Osteoblast (primary cell): ENCODE results near the gene PCDH12. TPM values are rescaled to one million over a fixed set of nuclear protein-coding genes. Genes with fewer than 3 reads are reported as not detected.

ENCODE experiments used
- DNase-seq: peaks from one replicate; pipeline ENCODE4 v3.0.0; 2011; ENCODE audit warnings: low spot score, mixed read lengths; ENCODE audit not compliant: insufficient read length; ENCODE audit errors: missing footprints
- H2AFZ ChIP-seq: 2 replicates; pipeline ENCODE4 v1.6.0; 2011; ENCODE audit warnings: mild to moderate bottlenecking, low read length
- H3K27ac ChIP-seq: 2 replicates; pipeline ENCODE4 v1.5.1; 2011; ENCODE audit warnings: mild to moderate bottlenecking, low read depth, low read length, moderate library complexity
- H3K27me3 ChIP-seq: 2 replicates; pipeline ENCODE4 v1.6.0; 2012; ENCODE audit warnings: mild to moderate bottlenecking, control low read depth, inconsistent platforms, low read length, moderate library complexity; ENCODE audit not compliant: insufficient read depth
- H3K36me3 ChIP-seq: 2 replicates; pipeline ENCODE4 v1.5.1; 2011; ENCODE audit warnings: mild to moderate bottlenecking, low read length, control low read depth, moderate library complexity; ENCODE audit not compliant: insufficient read depth
- H3K4me1 ChIP-seq: 2 replicates; pipeline ENCODE4 v1.5.1; 2011; ENCODE audit warnings: mild to moderate bottlenecking, low read length, control low read depth, moderate library complexity; ENCODE audit not compliant: insufficient read depth
- H3K4me2 ChIP-seq: 2 replicates; pipeline ENCODE4 v1.6.0; 2011; ENCODE audit warnings: mild to moderate bottlenecking, low read length; ENCODE audit not compliant: insufficient read depth
- H3K4me3 ChIP-seq: fragments of 200-600 bp; sonication (generic); 3 replicates; pipeline ENCODE4 v1.5.1; 2012; ENCODE audit warnings: mild to moderate bottlenecking, low read length, inconsistent platforms; ENCODE audit not compliant: insufficient read depth
- H3K79me2 ChIP-seq: 2 replicates; pipeline ENCODE4 v1.6.0; 2012; ENCODE audit warnings: mild to moderate bottlenecking, low read length, control low read depth, inconsistent platforms; ENCODE audit not compliant: insufficient read depth
- H3K9me3 ChIP-seq: 2 replicates; pipeline ENCODE4 v1.5.1; 2011; ENCODE audit warnings: low read depth, low read length, control low read depth
- H4K20me1 ChIP-seq: 2 replicates; pipeline ENCODE4 v1.6.0; 2012; ENCODE audit warnings: mild to moderate bottlenecking, low read length, control low read depth; ENCODE audit not compliant: insufficient read depth
- CTCF ChIP-seq: IDR thresholded peaks from 2 replicates; pipeline ENCODE4 v1.5.1; 2011; ENCODE audit warnings: mild to moderate bottlenecking, low read depth, low read length, moderate library complexity; ENCODE audit errors: extremely low read depth
- total RNA-seq: library from RNA; depleted of rRNA; stranded (reverse); fragments of >200 nt; gene quantifications from 2 replicates; pipeline ENCODE4 v1.2.3, GENCODE V29; 2012

The PCDH12 gene
- total RNA-seq, 1 donor, result not detected

GRCh38 chr5:141940695-141941271 lies 17.2 kb downstream of the PCDH12 start:
- peak; percentile 93 for DNase-seq
- TF ChIP-seq CTCF, result peak; percentile 42
- H4K20me1 ChIP-seq, result peaks cover 2% of the 10 kb centered on the region
- peaks cover 33% of the 10 kb centered on the region for H3K36me3 ChIP-seq
- H3K4me2 ChIP-seq, result peak overlapping the region; percentile 40
- H3K4me3 ChIP-seq, result no peak overlapping the region
- peaks cover 3% of the 10 kb centered on the region for H3K27me3 ChIP-seq
- peaks cover 18% of the 10 kb centered on the region for H3K4me1 ChIP-seq
- no peak overlapping the region for H2AFZ ChIP-seq
- no peaks in the 10 kb centered on the region for H3K9me3 ChIP-seq
- peak overlapping the region; percentile 3 for H3K27ac ChIP-seq
- no peaks in the 10 kb centered on the region for H3K79me2 ChIP-seq

GRCh38 chr5:141935538-141935937 lies 22.5 kb downstream of the PCDH12 start:
- Histone ChIP-seq H2AFZ (no peak overlapping the region), H3K27ac (no peak overlapping the region), H3K27me3 (no peaks in the 10 kb centered on the region), H3K4me1 (peaks cover 3% of the 10 kb centered on the region), H3K36me3 (peaks cover 78% of the 10 kb centered on the region), H3K4me2 (no peak overlapping the region), H3K79me2 (no peaks in the 10 kb centered on the region), H3K4me3 (no peak overlapping the region), H4K20me1 (peaks cover 7% of the 10 kb centered on the region), H3K9me3 (no peaks in the 10 kb centered on the region)
- TF ChIP-seq CTCF, result no peak
- no peak for DNase-seq

GRCh38 chr5:141934099-141934844 lies 23.7 kb downstream of the PCDH12 start:
- Histone ChIP-seq H4K20me1 (peaks cover 6% of the 10 kb centered on the region), H2AFZ (no peak overlapping the region), H3K79me2 (no peaks in the 10 kb centered on the region), H3K4me1 (no peaks in the 10 kb centered on the region), H3K4me3 (no peak overlapping the region), H3K9me3 (no peaks in the 10 kb centered on the region), H3K4me2 (no peak overlapping the region), H3K36me3 (peaks cover 83% of the 10 kb centered on the region), H3K27me3 (no peaks in the 10 kb centered on the region), H3K27ac (no peak overlapping the region)
- DNase-seq, result no peak
- TF ChIP-seq CTCF, result no peak

- TF ChIP-seq CTCF, result no peak
- no peak overlapping the region for H3K4me3 ChIP-seq
- no peak overlapping the region for H3K4me2 ChIP-seq
- H3K36me3 ChIP-seq, result peaks cover 86% of the 10 kb centered on the region
- H3K27ac ChIP-seq, result no peak overlapping the region
- no peaks in the 10 kb centered on the region for H3K27me3 ChIP-seq
- no peaks in the 10 kb centered on the region for H3K4me1 ChIP-seq
- no peaks in the 10 kb centered on the region for H3K9me3 ChIP-seq
- H3K79me2 ChIP-seq, result no peaks in the 10 kb centered on the region
- no peak overlapping the region for H2AFZ ChIP-seq
- no peak for DNase-seq
- H4K20me1 ChIP-seq, result peaks cover 6% of the 10 kb centered on the region
Observed at GRCh38 chr5:141933151-141933550, 24.9 kb downstream of the PCDH12 start.
